Activated naive CD4-positive, alpha-beta T cell treated with anti-CD3 and anti-CD28 coated beads, Interleukin-2, amount 10 ng/mL, durations not matched to agents 5 hours and 36 hours (primary cell): Measurements from ENCODE around the gene MRLN. TPM values are rescaled to one million over a fixed set of nuclear protein-coding genes. Genes with fewer than 3 reads are reported as not detected.

ENCODE experiments used
- total RNA-seq, 2 experiments: library from RNA; stranded (reverse); gene quantifications; one replicate each; pipeline ENCODE4 v1.2.3, GENCODE V29; 2021

The MRLN gene
- not detected for total RNA-seq

DNA sequence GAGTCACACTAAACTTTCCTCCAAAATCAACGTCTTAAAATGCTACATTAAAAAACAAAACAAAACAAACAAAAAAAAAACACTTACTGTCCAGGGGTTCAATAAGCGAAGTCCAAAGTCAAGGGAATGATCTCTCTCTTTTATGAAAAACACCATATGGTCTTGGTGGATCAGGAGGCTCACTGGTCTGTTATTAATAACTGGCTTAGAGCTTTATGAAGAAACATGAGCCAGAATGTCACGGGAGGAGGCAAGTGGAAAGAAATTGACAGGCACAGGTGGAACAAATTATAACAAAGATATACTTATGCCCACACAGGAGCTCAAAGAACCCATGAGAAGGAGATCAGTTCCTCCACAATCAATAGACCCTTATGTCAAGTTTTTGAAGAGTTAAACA, at the start of gene MRLN:
Gene MRLN (minus strand): TSS at position 189 of the 400 bp plus-strand sequence.

DNA sequence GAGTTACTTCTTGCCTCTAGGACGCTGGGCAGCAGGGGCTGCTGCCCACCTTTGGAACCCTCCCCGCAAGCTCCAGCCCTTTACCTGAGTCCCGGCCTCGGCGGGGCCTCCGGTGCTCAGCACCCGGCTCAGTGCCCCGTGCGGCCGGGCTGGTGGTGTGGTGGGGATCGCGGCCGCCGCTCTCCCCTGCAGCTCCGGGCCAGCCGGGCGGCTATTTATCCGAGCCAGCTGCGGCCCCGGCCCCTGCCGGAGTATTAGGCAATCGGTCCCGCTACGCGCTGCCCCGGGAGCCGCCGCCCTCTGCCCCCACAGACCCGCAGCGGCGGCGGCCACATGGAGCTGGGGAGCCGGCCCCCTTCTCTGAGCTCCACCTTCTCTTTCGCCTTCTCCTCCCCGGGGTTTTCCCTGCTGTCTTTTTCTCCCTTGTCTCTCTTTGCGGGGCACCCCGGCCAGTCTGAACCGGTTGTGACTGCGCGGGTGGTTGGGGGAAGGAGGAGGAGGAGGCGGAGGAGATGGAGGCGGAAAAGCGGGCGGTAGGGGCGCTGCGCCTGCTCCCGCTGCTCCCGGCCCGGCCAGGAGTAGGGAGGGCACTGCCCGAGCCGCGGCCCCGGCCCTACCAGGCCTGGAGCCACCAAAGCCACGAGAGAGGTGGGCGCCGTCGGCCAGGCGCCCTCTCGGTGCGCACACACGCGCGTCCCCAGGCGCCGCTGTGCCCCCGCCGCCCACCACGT, 43.7 kb downstream of the MRLN start, which contains the start of gene SLC16A9:
Gene SLC16A9 (minus strand): TSS at position 456 of the 731 bp plus-strand sequence. CDS start 25,559 bp downstream, outside the sequence.

Other genes starting within 250 kb of the MRLN start
- gene SLC16A9, start 43.6 kb downstream of the MRLN start, total RNA-seq: under 1 TPM; 0.05 to 0.10 TPM
- gene CCDC6, start 153.1 kb upstream of the MRLN start, total RNA-seq: 10 to 100 TPM; 18.7 to 20.6 TPM